ENCODE data around the gene SH3BGRL2. TPM values are rescaled to one million over a fixed set of nuclear protein-coding genes. Genes with fewer than 3 reads are reported as not detected.

Gene SH3BGRL2
- total and polyA plus RNA-seq, 2 donors (not counting 1 experiment from before 2014, with no cell fraction given): 0.01 TPM; not detected in 1

GRCh38 chr6:79672631-79673111, 41.5 kb downstream of the SH3BGRL2 start:
- no peak overlapping the region for H3K27ac Mint-ChIP-seq
- Histone ChIP-seq H3K9me3 (ENCODE audit: control extremely low read depth in 1 of 3, control insufficient read depth in 2 of 3, insufficient read depth in 1 of 3, low read length in 2 of 3) (no peaks in the 10 kb centered on the region), H3K4me1 (ENCODE audit: control insufficient read depth in 2 of 2, insufficient read depth in 2 of 2, low read length in 2 of 2) (peaks cover 3% of the 10 kb centered on the region in 2 donors), H3K4me3 (ENCODE audit: control extremely low read depth in 1 of 5, extremely low read depth in 1 of 5, insufficient read depth in 1 of 5, low read depth in 2 of 5, low read length in 4 of 5) (no peak overlapping the region), H3K27me3 (replicated peaks in 1 of 4; ENCODE audit: control extremely low read depth in 1 of 4, control insufficient read depth in 3 of 4, insufficient read depth in 4 of 4, low read length in 3 of 4) (no peaks in the 10 kb centered on the region), H3K9ac (ENCODE audit: low read length) (no peak overlapping the region), H3K27ac (ENCODE audit: low read length in 2 of 2) (no peak overlapping the region), H2AFZ (ENCODE audit: insufficient read depth, low read depth, low read length, poor library complexity, severe bottlenecking) (no peak overlapping the region), H3K36me3 (replicated peaks in 1 of 2; ENCODE audit: control extremely low read depth in 1 of 2, control insufficient read depth in 1 of 2, extremely low read depth in 1 of 2, insufficient read depth in 2 of 2, low read length in 1 of 2) (no peaks in the 10 kb centered on the region), H4K20me1 (ENCODE audit: control insufficient read depth, insufficient read depth, low read length, poor library complexity, severe bottlenecking) (no peaks in the 10 kb centered on the region), H3K79me2 (ENCODE audit: control insufficient read depth, insufficient read depth, low read length) (no peaks in the 10 kb centered on the region), H3K4me2 (replicated peaks; ENCODE audit: low read depth, low read length, poor library complexity, severe bottlenecking) (no peak overlapping the region)
- H3K4me1 Mint-ChIP-seq: peaks cover 8% of the 10 kb centered on the region
- intact Hi-C loops (cut with micrococcal nuclease): no loop called here
- ChIA-PET CTCF (no interaction called here), POLR2A (no interaction called here)
- 40% methylated on average over 1 of the region's 2 CpGs for WGBS (ENCODE audit: insufficient coverage)
- no peak overlapping the region for H3K4me3 Mint-ChIP-seq
- H3K9me3 Mint-ChIP-seq (ENCODE audit: insufficient read depth): no peaks in the 10 kb centered on the region
- no peaks in the 10 kb centered on the region for H3K27me3 Mint-ChIP-seq
- DNase-seq (no peak), ATAC-seq (ENCODE audit: low read depth) (no peak)
- TF ChIP-seq EZH2 (IDR thresholded peaks at IDR 0.05; ENCODE audit: borderline replicate concordance, insufficient read depth, low read depth, low read length, poor library complexity, severe bottlenecking) (no peak), CTCF (IDR thresholded peaks at IDR 0.05) (peak; percentile 20)

- no peak for TF ChIP-seq CTCF (IDR thresholded peaks at IDR 0.05)
- TF ChIP-seq EZH2 (IDR thresholded peaks at IDR 0.05; ENCODE audit: borderline replicate concordance, insufficient read depth, low read depth, low read length, poor library complexity, severe bottlenecking): no peak
- DNase-seq (no peak), ATAC-seq (ENCODE audit: low read depth) (no peak)
- 100% methylated on average over 1 of the region's 3 CpGs for WGBS (ENCODE audit: insufficient coverage)
- Histone ChIP-seq H2AFZ (ENCODE audit: insufficient read depth, low read depth, low read length, poor library complexity, severe bottlenecking) (no peak overlapping the region), H3K4me2 (replicated peaks; ENCODE audit: low read depth, low read length, poor library complexity, severe bottlenecking) (no peak overlapping the region), H3K36me3 (replicated peaks in 1 of 2; ENCODE audit: control extremely low read depth in 1 of 2, control insufficient read depth in 1 of 2, extremely low read depth in 1 of 2, insufficient read depth in 2 of 2, low read length in 1 of 2) (no peaks in the 10 kb centered on the region), H3K27ac (ENCODE audit: low read length in 2 of 2) (no peak overlapping the region), H3K4me1 (ENCODE audit: control insufficient read depth in 2 of 2, insufficient read depth in 2 of 2, low read length in 2 of 2) (peaks cover 3% of the 10 kb centered on the region in 2 donors), H3K9ac (ENCODE audit: low read length) (no peak overlapping the region), H3K27me3 (replicated peaks in 1 of 4; ENCODE audit: control extremely low read depth in 1 of 4, control insufficient read depth in 3 of 4, insufficient read depth in 4 of 4, low read length in 3 of 4) (no peaks in the 10 kb centered on the region), H3K9me3 (ENCODE audit: control extremely low read depth in 1 of 3, control insufficient read depth in 2 of 3, insufficient read depth in 1 of 3, low read length in 2 of 3) (no peaks in the 10 kb centered on the region), H3K4me3 (ENCODE audit: control extremely low read depth in 1 of 5, extremely low read depth in 1 of 5, insufficient read depth in 1 of 5, low read depth in 2 of 5, low read length in 4 of 5) (no peak overlapping the region), H4K20me1 (ENCODE audit: control insufficient read depth, insufficient read depth, low read length, poor library complexity, severe bottlenecking) (no peaks in the 10 kb centered on the region), H3K79me2 (ENCODE audit: control insufficient read depth, insufficient read depth, low read length) (no peaks in the 10 kb centered on the region)
- CTCF ChIA-PET: no interaction called here
- POLR2A ChIA-PET: no interaction called here
- H3K4me3 Mint-ChIP-seq: no peak overlapping the region
- peaks cover 8% of the 10 kb centered on the region for H3K4me1 Mint-ChIP-seq
- H3K27ac Mint-ChIP-seq: no peak overlapping the region
- intact Hi-C loops (cut with micrococcal nuclease): no loop called here
- H3K9me3 Mint-ChIP-seq (ENCODE audit: insufficient read depth): no peaks in the 10 kb centered on the region
- H3K27me3 Mint-ChIP-seq: no peaks in the 10 kb centered on the region
Observed at GRCh38 chr6:79673947-79674346, 42.8 kb downstream of the SH3BGRL2 start.

Data from B cell (primary cell).